ENCODE data around the gene PI16.

Gene PI16

DNA sequence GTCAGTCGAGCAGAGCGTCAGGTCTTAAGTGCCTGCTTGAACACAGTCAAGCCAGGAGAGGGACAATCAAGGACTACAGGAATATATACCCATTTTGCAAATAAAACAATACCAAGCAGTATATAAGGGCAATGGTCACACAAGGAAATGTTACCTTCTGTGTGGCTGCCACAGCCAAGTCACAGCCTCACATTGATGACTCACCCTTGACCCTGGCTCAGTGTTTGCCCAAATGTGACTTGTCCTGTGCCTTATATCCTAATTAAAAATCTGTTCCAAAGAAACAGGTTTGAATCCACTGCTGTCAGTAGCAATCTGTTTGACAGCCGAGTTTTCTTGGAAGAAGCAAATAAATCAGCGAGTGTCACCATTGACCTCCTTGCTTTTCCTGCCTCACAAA lies 34.5 kb upstream of the PI16 start:
- Histone ChIP-seq H3K36me3 (replicated peaks; ENCODE audit: insufficient read depth, low read length) (no peaks in the 10 kb centered on the region), H3K27me3 (replicated peaks; ENCODE audit: insufficient read depth, low read length) (no peaks in the 10 kb centered on the region), H3K4me1 (ENCODE audit: low read length) (no peaks in the 10 kb centered on the region), H3K9me2 (replicated peaks; ENCODE audit: insufficient read depth, low read length) (no peaks in the 10 kb centered on the region), H3K4me2 (ENCODE audit: low read depth, low read length) (no peak overlapping the region), H4K20me1 (ENCODE audit: insufficient read depth, low read length) (no peaks in the 10 kb centered on the region), H3K9me3 (replicated peaks; ENCODE audit: insufficient read depth, low read length) (no peaks in the 10 kb centered on the region), H3F3A (ENCODE audit: insufficient read depth, low read length) (no peaks in the 10 kb centered on the region), H3K4me3 (ENCODE audit: low read length) (no peak overlapping the region), H2AFZ (ENCODE audit: low read length) (no peak overlapping the region), H3K27ac (ENCODE audit: low read length) (no peak overlapping the region), H3K79me2 (ENCODE audit: low read length) (no peaks in the 10 kb centered on the region), H3K9ac (ENCODE audit: low read length) (no peak overlapping the region)
- TF ChIP-seq EZH2phosphoT487 (IDR thresholded peaks at IDR 0.05; ENCODE audit: low read length) (no peak), EZH2 (optimal IDR thresholded peaks at IDR 0.05; ENCODE audit: low read depth, low read length) (no peak), CTCF (IDR thresholded peaks at IDR 0.05; ENCODE audit: low read length) (no peak)
- no peak for DNase-seq

DNA sequence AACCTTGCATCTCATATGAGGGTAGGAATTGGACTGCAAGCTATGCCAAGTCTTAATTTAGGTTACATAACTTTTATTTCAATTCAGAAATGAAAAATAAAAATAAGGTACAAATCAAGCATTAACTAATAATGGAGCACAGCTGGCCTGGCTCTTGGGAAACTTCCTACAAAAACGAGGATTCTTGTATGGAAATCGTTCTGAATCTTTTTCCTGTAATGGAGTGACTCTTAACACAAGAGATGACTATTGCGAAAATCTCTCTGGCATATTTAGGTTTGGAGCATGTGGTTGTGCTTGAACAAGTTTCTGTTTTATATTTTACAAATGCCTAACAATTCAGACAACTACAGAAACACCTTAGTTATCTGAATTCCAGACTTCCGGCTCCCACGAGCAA lies 34.0 kb upstream of the PI16 start:
- no peak for DNase-seq
- H3K27me3 ChIP-seq (replicated peaks; ENCODE audit: insufficient read depth, low read length), result no peaks in the 10 kb centered on the region
- no peaks in the 10 kb centered on the region for H3K9me3 ChIP-seq (replicated peaks; ENCODE audit: insufficient read depth, low read length)
- no peak overlapping the region for H3K4me2 ChIP-seq (ENCODE audit: low read depth, low read length)
- no peaks in the 10 kb centered on the region for H3K36me3 ChIP-seq (replicated peaks; ENCODE audit: insufficient read depth, low read length)
- no peaks in the 10 kb centered on the region for H3F3A ChIP-seq (ENCODE audit: insufficient read depth, low read length)
- no peak overlapping the region for H2AFZ ChIP-seq (ENCODE audit: low read length)
- no peaks in the 10 kb centered on the region for H3K79me2 ChIP-seq (ENCODE audit: low read length)
- no peak overlapping the region for H3K9ac ChIP-seq (ENCODE audit: low read length)
- H3K4me3 ChIP-seq (ENCODE audit: low read length), result no peak overlapping the region
- TF ChIP-seq EZH2phosphoT487 (IDR thresholded peaks at IDR 0.05; ENCODE audit: low read length) (no peak), EZH2 (optimal IDR thresholded peaks at IDR 0.05; ENCODE audit: low read depth, low read length) (no peak), CTCF (IDR thresholded peaks at IDR 0.05; ENCODE audit: low read length) (no peak)
- no peaks in the 10 kb centered on the region for H3K4me1 ChIP-seq (ENCODE audit: low read length)
- H3K9me2 ChIP-seq (replicated peaks; ENCODE audit: insufficient read depth, low read length), result no peaks in the 10 kb centered on the region
- no peaks in the 10 kb centered on the region for H4K20me1 ChIP-seq (ENCODE audit: insufficient read depth, low read length)
- no peak overlapping the region for H3K27ac ChIP-seq (ENCODE audit: low read length)

DNA sequence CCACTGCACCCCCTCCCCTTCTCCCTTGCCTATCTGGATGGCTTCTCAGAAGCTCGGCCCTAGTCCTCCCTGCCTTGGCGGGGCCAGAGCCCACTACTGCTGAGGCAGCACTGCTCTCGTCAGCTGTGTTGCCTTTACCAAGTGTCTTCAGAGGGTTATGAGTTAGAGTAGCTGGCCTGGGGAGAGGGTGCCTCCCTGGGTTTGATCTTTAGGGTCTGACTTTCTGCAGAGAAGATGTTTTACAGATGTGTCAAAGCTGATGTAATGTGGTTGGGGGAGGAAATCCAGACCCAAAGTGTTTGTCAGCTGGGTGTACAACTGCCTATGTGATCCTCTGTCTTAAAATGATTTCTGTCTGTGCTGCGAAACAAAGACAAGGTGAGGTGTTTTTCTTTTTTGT lies 30.4 kb upstream of the PI16 start:
- H3K9me3 ChIP-seq (replicated peaks; ENCODE audit: insufficient read depth, low read length), result no peaks in the 10 kb centered on the region
- H3F3A ChIP-seq (ENCODE audit: insufficient read depth, low read length), result no peaks in the 10 kb centered on the region
- H3K9me2 ChIP-seq (replicated peaks; ENCODE audit: insufficient read depth, low read length), result no peaks in the 10 kb centered on the region
- H2AFZ ChIP-seq (ENCODE audit: low read length), result no peak overlapping the region
- no peaks in the 10 kb centered on the region for H3K36me3 ChIP-seq (replicated peaks; ENCODE audit: insufficient read depth, low read length)
- H3K27me3 ChIP-seq (replicated peaks; ENCODE audit: insufficient read depth, low read length), result no peaks in the 10 kb centered on the region
- H3K27ac ChIP-seq (ENCODE audit: low read length), result no peak overlapping the region
- no peak overlapping the region for H3K4me2 ChIP-seq (ENCODE audit: low read depth, low read length)
- DNase-seq, result no peak
- H3K9ac ChIP-seq (ENCODE audit: low read length), result no peak overlapping the region
- H3K4me3 ChIP-seq (ENCODE audit: low read length), result no peak overlapping the region
- H3K79me2 ChIP-seq (ENCODE audit: low read length), result no peaks in the 10 kb centered on the region
- no peaks in the 10 kb centered on the region for H3K4me1 ChIP-seq (ENCODE audit: low read length)
- no peaks in the 10 kb centered on the region for H4K20me1 ChIP-seq (ENCODE audit: insufficient read depth, low read length)
- TF ChIP-seq CTCF (IDR thresholded peaks at IDR 0.05; ENCODE audit: low read length) (no peak), EZH2phosphoT487 (IDR thresholded peaks at IDR 0.05; ENCODE audit: low read length) (no peak), EZH2 (optimal IDR thresholded peaks at IDR 0.05; ENCODE audit: low read depth, low read length) (no peak)

All from MM.1S (cell line).